Suppressor macrophage treated with lipopolysaccharide for 4 hours (primary cell): ENCODE data around the gene NDUFA11.

ENCODE experiments used
- DNase-seq: peaks from one replicate; pipeline ENCODE4 v3.0.0-alpha.2; 2020

NDUFA11 gene

DNA sequence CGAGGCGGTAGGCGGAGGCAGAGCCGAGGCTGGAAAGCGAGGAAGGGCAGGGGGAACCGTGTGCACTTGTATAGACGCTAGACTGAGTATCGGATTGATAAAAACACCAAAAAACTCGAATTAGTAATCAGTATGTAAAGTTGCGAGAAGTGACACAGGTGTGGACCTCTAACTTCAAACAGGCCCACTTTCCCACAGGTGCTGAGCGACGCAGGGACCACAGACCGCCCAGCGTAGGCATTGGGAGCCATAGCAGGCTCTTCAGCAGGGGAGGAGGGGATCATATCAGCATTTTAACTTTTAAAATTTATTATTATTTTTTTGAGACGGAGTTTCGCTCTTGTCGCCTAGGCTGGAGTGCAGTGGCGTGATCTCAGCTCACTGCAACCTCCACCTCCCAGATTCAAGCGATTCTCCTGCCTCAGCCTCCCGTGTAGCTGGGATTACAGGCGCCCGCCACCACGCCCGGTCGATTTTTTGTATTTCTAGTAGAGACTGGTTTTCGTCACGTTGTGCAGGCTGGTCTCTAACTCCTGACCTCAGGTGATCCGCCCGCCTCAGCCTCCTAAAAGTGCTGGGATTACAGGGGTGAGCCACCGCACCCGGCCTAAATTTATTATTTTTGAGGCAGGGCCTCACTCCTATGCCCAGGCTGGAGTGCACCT, 1.7 kb upstream of the NDUFA11 start:
- no peak for DNase-seq

DNA sequence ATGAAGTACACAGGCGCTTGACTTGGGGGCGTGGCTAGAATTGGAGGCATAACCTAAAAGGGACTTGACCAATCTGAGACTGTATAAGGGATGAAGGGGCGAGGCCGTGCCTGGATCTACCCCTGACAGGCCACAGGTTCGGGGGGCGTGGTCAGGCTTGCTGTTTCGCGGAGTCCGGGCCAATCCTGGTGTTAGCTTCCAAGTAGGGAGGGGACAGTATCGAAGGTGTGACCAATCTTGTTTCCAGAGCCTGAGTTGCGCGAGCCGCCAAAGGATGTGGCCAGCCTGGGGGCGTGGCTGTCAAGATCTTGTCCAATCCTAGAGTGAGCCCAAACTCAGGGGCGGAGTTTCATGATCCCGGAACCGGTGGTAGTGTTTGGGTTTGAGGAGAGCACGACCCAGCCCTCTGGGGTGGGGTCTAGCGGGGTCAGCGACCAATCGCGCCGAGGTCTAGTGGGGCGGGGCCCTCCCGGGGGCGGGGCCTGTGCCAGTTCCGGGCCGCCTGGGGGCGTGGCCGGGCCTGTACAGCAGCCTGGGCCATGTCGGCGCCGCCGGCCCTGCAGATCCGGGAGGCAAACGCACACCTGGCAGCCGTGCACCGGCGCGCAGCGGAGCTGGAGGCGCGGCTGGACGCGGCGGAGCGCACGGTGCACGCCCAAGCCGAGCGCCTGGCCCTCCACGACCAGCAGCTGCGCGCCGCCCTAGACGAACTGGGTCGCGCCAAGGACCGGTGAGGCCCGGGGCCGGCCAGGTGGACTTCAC, 943 bp upstream of the NDUFA11 start, which contains the start of gene VMAC:
Gene VMAC, plus strand, starts transcription at position 521 of the 762 bp plus-strand sequence. Its CDS starts 19 bp downstream, at position 540.
- peak; percentile 100 for DNase-seq

DNA sequence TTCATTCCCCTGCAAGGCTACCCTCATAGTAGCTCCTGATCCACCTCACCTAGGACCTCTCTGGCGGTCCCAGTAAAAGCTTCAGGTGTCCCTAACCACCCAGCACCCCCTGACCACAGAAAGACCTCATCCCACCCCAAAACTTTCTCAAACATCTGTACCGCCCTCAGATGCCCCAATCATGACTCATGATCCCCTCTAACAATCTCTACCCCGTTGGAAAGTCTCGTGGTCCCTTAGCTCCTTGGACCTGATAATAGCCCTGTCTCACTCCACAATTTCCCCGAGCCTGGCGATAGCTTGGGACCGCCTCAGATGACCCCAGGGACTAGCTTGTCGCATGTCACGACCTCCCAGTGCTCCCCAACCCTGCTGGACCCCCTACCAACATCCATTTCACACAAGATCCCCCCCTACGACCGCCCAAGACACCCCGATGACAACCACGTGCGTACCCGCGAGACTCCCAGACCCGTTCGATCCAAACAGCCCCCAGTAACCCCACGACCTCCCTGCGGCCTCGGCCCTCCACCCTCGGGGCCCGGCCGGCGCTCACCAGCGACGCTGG, 450 bp downstream of the NDUFA11 start:
- DNase-seq, result peak; percentile 23

DNA sequence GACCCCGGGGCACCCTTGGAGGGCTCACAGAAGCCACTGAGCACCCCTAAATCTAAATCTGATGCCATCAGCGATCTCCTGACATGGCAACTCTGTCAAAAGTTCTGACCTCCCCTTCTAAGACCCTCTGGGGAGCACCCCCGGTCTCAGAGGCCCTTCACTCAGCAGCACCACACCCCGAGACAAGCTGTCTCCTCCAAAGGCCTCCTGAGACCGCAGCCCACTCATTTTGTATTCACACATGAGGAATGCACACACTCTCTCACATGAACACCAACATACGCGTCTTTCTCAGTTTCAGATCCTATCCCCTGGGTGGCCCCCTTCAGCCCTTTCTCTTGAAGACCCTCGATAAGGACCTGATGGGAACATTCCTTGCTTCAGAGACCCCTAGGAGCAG, 2.6 kb downstream of the NDUFA11 start:
- DNase-seq, result no peak

DNA sequence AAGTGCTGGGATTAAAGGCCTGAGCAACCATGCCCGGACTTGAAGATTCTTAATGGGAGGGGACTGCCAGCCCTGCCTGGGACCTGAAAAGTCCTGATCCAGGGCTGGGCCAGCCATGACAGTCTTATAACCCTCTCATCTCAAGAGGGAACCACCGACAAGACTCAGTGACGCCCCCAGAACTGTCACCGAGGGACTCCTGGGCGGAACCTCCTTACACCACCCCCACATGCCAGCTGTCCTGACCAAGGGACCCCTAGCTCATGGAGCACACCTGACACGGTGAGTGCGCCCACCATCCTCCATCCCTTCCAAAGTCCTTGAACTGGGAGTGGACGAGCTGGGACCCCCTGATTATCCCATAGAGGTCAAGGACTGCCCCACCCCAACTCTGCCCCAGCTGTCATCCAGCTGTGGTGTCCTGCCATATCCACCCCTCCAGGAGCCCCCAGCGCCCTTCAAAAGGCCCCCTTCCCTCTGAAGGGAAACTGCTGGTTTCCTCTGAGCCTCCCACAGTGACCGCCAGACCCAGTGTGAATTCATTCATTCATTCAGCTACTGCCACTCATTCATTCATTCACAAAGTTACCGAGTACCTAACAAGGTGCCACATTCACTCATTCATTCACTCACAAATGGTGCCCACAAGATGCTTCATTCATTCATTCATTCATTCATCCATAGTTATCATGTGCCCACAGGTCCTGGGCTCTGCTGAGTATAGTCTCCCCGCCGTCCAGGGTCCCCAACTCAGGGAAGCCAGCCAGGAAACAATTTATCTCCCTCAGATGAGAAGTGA, 3.7 kb downstream of the NDUFA11 start:
- no peak for DNase-seq

DNA sequence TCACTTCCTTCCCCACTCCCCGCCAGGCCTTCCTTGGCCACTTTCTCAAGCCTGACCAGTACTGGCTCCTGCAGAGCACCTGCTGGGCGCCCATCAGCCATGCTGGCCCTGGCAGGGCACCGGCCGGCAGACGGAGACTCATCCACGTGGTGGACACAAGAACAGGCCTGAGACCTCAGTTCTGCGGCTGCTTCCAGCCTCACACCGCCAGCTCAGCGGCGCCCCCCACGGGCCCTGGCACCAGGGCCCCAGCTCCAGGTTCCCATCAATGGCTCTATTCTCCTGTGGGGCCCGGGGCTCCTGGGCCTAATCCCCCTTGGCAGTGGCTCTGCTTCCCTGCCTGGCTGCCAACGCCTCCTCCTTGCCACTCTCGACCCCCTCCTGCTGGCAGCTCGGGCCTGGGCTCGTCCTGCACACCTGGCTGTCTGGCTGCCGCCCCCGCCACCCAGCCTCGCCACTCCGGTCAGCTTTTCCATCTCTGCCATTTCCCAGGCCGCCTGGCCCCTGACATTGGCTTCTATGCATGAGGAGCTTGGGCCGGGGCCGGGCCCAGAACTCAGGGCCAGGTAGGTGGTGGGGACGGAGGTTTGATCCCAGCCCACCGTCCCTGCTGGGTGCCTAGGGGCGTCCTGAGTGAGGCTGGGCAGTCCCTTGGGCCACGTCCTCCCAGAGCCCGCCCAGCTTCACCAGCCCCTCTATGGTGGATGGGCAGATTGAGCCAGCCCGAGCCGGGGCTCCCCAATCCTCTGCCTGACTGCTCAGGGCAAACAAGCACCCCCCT, 6.2 kb downstream of the NDUFA11 start:
- no peak for DNase-seq

DNA sequence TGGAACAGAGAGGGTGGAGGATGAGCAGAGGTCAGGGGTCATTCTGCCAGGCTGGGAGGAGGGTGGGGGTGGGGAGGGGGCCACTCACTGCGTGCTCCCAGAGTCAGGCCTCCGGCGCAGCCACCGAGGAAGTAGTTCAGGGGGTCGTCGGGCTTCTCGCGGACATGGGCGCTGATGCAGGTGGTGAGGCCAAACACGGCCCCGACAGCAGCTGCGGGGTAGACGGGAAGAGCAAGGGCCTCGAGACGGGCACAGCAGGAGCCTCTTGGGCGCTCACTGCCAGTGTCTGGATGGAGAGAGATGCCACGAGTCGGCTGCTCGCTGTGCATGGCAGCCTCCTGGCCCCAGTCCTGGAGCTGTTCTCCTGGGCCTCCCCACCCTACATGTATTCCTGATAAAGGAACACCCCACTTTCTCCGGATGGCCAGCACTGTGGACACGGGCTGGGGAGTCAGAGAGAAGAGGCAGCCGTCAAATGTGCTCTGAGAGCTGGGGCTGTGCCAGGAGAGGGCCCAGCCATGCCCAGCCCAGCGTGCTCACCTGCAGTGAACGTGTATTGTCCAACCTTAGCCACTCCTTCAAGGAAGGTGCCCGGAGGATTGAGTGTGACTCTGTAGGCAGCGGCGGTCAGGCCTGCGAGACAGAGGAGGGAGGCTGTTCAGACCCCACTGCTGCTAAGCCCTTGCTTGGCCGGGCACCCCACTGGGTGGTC, 7.1 kb downstream of the NDUFA11 start:
- no peak for DNase-seq

DNA sequence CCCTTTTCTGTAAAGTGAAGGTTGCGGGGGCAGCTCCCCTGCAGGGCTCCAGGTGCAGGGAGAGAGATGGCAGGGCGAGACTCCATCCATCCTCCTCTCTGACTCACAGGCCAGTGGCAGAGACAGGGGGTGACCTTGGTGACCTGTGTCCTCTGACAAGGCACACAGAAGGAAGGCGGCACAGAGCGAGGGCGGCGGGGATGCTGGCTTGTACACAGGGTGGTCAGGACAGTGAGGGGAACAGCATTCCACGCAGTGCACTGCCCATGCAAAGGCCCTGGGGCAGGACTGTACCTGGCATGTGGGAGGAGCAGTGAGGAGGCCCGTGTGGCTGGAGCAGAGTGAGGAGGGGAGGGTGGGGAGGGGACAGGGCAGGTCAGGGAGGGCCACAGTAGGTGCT, 7.7 kb downstream of the NDUFA11 start:
- DNase-seq, result no peak

DNA sequence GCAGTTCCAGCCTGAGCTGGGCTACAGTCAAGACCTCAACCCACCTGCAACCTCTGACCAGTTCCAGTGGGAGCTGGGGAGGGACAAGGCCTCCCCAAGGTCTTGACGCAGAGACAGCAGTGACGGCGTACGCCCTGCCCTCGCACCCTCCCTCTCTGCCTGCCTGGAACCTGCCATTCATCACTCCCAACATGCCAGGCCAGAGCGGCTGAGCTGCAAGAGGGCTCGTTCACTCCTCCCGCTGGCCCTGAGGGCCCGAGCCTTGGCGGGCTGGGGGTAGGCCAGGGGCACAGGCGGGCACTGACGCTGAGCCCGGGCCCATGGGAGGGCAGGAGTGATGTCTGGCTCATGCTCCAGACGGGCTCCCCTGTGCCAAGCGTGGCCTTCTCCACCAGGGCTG, 8.2 kb downstream of the NDUFA11 start:
- no peak for DNase-seq

DNA sequence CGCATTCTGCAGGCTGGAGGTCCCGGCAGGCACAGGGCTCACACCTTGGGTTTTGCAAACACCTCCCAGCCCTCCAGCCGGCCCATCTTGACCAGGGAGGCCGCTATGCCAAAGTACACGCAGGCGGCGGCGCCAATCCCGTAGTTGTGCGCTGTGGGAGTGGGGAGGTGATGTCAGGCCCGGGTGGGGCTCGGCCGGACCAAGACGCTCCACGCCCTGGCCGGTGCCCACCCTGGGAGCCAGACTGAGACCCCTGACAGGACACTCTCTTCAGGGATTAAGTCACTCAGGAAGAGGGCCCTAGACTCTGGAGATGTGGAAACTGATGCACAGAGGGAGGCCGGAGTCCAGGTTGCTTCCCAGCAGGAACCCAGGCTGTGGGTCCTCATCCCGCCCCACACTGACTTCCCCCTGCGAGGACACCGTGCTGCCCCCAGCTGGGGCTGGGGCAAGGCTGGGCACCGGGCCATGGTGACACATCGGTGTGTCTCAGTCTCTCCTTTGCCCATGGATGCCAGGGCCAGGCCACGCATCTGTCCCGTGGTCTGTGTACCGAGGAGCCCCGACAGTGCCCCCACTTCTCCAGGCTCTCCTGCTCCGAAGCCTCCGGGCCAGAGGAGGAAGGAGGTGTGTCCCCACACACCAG, 8.8 kb downstream of the NDUFA11 start:
- DNase-seq, result no peak

DNA sequence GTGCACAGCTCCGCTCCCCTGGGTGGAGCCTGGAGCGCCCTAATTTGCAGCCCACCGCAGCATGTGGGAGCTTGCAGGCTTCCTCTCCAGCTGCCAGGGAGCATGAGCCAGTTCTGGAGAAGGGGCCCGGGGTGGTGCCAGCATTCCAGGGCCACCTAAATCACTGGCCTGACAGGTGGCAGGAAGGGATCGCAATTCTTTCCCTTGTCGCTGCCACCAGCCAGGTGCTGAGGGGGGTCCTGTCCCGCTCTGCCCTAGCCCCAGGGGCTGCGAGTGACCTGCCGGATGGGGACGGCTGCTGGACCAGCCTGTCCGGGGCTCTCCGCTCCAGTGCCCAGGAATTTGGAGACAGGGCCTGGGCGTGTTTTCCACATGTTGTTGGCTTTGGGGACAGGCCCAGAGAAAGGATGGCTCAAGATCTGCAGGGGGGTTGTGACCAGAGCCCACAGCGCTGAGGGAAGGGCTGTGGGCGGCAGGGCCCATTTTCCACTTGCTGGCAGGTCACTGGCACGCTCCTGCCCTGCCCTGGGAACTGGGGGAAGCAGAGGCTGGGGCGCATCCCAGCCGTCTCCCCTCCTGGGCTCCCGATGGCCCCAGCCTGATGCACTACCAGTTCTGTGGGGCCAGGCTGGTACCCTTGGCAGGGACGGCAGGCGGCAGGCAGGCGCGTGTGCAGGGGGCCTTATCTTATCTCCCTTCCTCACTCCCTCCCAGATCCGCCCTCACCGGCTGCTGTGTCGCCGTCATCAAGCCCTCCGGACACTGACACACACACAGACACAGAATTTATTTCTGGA, 9.5 kb downstream of the NDUFA11 start:
- no peak for DNase-seq

DNA sequence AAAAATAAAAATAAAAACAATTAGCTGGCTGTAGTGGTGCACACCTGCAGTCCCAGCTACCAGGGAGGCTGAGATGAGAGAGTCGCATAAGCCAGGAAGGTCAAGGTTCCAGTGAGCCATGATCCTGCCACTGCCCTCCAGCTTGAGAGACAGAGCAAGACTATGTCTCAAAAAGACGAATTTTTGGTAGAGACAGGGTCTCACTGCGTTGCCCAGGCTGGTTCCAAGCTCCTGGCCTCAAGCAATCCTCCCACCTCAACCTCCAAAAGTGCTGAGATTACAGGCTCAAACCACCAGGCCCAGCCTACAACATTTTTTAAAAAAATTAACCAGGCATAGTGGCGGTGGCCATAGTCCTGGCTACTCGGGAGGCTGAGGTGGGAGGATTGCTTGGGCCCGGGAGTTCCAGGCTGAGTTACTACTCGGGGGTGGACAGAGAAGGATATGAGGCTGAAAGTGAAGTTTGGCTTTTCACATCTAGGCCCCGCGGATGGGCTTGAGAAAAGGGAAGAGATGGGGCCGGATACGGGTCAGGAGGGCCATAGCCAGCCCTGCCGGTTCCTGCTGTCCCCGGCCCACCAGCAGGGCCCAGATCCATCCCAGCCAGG, 10.2 kb downstream of the NDUFA11 start:
- no peak for DNase-seq

DNA sequence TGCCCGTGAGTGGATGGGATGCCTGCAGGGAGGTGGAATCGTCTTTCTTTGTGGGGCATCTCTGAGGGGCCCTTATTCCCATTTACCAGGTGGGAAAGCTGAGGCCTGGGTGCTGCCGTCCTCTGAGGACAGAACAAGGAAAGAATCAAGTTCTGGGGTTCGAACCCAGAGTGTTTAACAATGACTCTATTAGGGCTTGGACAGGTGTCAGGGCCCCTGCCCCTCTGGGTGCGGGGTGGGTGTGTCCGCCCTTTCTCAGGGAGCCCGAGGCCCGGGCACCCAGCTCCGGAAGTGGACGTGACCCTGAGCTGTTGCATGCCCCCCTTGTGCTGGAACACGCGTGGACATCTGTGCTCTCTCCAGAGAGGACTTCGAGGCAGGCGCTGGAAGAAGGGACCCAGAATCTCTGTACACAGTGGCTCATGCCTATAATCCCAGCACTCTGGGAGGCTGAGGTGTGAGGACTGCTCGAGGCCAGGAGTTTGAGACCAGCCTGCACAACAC, 10.8 kb downstream of the NDUFA11 start:
- no peak for DNase-seq

DNA sequence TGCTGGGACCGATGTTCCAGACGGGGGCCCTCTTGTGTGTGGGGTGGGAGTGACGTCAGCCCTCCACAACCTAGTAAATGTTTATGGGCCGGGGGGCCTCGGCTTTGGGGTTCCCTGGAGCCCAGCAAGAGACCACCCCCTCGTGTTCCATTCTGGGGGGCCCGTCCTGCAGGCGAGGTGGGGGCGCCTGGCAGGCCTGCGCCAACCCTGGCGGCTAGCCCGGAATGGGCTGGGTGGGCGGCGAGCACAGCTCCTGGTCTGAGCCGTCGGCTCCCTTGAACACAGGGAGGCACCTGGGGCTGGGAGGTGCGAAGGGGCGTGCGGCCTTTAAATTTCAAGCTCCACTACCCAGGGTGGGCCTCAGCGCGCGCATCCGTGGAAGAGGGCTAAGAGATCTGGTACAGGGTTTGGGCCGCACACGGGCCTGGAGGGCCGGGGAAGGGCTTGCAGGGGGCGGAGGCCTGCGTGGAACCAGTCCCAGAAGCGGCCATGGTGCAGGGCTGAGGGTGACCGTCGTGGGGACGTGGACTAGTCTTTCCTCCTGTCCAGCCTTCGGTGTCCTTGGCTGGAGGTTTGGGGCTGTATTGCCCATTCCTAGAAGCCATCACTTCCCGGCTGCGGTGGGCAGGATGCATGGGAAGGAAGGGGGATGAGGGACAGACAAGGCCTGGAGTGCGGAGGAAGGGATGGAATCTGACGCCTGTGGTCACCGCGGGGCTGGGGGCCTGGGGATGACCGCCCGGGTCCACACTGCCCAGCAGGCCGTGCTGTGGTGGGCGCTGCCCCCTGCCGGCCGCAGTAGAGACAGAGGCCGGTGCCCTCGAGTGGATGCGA, 11.4 kb downstream of the NDUFA11 start:
- DNase-seq, result peak; percentile 40

DNA sequence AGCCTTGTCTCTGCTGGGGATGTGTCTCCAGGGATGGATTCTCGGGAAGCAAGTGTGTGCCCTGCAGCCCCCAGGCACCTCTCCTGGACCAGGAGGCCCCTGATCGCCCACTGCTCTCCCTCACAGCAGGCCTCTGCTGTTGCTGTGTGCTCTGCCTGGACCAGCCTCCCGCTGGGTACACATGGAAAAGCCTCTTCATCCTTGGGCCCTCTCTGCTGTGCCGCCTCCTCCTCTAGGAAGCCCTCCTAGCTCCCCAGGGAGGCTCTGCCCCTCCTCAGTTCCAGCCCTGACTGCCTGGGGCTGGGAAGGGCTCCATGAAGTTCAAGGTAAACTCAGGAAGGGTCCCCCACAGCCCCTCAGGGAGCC, 12.0 kb downstream of the NDUFA11 start:
- DNase-seq, result no peak

DNA sequence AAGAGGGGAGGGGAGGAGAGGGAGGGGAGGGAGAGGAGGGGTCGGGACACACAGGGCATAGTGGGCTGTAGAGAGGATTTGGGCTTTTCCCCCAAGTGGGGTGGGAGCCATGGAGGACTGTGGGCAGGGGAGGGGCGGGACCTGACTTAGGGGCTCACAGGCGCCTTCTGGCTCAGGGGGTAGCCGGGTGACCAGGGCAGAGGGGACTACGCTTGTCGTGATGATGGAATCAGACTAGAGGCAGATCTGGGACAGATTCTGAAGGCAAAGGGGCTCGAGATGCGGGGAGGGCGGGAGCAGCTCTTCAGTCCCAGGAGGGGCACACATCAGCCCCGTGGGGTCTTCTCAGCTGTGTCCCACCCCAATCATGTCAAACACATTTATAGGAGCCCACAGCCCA, 13.5 kb downstream of the NDUFA11 start:
- DNase-seq, result no peak

DNA sequence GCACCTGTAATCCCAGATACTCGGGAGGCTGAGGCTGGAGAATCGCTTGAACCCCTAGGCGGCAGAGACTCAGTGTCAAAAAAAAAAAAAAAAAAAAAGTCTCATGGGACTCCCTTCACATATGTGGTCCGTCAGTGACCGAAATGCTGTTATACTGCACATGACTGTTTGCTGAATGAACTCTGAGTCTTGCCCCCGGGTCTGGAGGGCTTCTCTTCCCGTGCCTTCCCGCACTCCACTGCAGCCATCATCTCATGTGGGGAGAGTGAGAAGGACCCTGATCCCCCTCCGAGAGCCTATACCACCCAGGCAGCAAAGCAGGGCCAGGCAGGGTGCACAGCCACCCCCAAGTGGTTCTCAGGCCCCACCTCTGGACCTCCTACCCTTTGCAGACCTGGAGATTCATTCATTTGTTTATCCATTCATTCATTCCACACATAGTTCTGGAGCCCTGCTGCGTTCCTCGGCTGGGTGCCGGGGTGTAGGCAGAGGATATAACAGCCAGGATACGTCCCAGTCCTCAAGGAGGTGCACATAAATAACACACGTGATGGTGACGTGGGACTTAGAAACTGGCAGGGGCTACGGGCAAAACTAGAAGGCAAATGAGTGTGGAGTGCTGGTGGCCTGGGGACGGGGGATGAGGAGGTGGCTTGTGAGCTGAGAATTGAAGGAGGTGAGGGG, 14.2 kb downstream of the NDUFA11 start:
- DNase-seq, result no peak
